ENCODE data around the gene OSBPL10.

DNA sequence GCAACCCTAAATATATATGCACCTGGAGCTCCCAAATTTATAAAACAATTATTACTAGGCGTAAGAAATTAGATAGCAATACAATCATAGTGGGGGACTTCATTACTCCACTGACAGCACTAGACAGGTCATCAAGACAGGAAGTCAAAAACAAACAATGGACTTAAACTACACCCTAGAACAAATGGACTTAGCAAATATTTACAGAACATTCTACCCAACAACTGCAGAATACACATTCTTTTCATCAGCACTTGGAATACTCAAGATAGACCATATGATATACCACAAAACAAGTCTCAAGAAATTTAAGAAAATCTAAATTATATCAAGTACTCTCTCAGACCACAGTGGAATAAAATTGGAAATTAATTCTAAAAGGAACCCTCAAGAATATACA, 201.5 kb downstream of the OSBPL10 start:
- TF ChIP-seq, protein P1, sequence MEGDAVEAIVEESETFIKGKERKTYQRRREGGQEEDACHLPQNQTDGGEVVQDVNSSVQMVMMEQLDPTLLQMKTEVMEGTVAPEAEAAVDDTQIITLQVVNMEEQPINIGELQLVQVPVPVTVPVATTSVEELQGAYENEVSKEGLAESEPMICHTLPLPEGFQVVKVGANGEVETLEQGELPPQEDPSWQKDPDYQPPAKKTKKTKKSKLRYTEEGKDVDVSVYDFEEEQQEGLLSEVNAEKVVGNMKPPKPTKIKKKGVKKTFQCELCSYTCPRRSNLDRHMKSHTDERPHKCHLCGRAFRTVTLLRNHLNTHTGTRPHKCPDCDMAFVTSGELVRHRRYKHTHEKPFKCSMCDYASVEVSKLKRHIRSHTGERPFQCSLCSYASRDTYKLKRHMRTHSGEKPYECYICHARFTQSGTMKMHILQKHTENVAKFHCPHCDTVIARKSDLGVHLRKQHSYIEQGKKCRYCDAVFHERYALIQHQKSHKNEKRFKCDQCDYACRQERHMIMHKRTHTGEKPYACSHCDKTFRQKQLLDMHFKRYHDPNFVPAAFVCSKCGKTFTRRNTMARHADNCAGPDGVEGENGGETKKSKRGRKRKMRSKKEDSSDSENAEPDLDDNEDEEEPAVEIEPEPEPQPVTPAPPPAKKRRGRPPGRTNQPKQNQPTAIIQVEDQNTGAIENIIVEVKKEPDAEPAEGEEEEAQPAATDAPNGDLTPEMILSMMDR (conservative IDR thresholded peaks at IDR 0.05; ENCODE audit: low read length): no peak
- TF ChIP-seq EZH2phosphoT487 (IDR thresholded peaks at IDR 0.05; ENCODE audit: borderline replicate concordance): no peak

Measured in Loucy (cell line).